Activated CD4-positive, alpha-beta T cell treated with anti-CD3 and anti-CD28 coated beads, Interleukin-2, amount 50 U/mL, for 24 hours (primary cell): ENCODE results near the gene TNFSF9.

Experiments used
- DNase-seq, 2 donors: peaks; one replicate each; pipeline ENCODE4 v3.0.0-alpha.2; 2020; ENCODE audit warnings: low read depth in 1 of 2, low spot score in 1 of 2

TNFSF9 gene, protein sequence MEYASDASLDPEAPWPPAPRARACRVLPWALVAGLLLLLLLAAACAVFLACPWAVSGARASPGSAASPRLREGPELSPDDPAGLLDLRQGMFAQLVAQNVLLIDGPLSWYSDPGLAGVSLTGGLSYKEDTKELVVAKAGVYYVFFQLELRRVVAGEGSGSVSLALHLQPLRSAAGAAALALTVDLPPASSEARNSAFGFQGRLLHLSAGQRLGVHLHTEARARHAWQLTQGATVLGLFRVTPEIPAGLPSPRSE

GRCh38 chr19:6530386-6531162 is at the start of gene TNFSF9:
Gene TNFSF9, plus strand, starts transcription at chr19:6531026. Its CDS starts 11 bp downstream, at chr19:6531037.
- peak; percentile 72 to 75 for DNase-seq

DNA sequence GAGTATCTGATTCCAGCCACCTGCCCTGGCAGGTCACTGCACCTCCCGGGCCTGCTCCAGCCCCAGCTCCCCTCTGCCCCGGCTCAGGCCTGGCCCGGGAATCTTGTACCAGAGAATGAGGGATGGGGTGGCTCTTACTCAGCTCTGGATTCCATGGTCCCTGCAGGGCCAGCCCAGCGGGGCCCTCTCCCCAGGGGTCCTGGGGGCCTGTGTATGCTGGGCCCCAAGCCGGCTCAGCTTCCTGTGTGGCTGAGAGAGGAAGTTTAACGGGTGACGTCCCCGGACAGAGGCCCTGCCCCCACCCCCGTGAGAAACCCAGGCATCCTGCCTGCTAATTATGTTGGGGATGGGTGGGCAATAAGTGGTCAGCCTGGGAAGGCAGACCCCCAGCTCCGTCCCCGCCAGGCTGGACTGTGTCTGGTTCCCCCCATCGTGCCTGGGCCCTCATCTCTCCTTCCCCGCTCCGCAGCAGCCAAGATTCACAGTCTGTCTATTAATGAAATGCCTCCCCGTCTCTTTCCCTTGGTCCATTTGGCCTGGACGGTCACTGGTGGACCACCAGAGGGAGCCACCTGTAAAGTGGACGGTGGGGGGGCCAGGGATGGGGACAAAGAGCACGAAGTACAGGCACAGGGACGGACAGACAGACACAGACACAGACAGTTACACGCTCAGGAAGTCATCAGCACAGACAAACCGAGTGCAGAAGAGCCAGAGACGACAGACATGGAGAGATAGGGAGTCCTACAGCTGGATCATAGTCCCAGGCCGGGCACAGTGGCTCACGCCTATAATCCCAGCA is 49.1 kb upstream of the TNFSF9 start, which contains the start of gene DENND1C:
TSS of gene DENND1C (minus strand) at position 247 of the 802 bp plus-strand sequence. CDS start at position 155, 92 bp downstream.
- DNase-seq, result peak; percentile 45 to 59

GRCh38 chr19:6482343-6482686 is 48.5 kb upstream of the TNFSF9 start:
- no peak for DNase-seq

DNA sequence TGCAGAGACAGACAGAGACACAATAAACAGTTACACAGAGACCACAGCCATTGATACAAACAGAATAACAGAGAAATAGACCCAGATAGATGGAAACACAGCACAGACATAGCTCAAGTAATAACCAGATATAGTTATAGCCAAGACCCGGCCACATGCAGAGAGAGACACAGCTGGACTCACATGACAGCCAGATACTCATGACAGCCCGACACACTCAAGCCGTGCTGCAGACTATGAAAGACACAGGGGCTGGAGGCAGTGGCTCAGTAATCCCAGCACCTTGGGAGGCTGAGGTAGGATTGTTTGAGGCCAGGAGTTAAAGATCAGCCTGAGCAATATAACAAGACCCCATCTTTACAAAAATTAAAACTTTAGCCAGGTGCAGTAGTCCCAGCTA is 47.6 kb upstream of the TNFSF9 start:
- DNase-seq, result no peak

- no peak for DNase-seq
Measured at GRCh38 chr19:6484230-6484629, 46.6 kb upstream of the TNFSF9 start.

DNA sequence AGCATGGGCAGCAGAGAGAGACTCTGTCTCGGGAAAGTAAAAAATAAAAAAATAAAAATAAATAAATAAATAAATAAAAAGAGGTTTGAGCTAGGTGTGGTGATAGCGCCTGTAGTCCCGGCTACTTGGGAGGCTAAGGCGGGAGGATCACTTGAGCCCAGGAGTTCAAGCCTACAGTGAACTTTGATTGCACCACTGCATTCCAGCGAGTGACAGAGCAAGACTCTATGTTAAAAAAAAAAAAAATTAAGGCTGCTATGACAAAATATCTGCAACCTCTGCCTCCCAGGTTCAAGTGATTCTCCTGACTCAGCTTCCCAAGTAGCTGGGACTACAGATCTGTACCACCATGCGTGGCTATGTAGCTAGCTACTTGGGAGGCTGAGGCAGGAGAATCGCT is 46.0 kb upstream of the TNFSF9 start:
- no peak for DNase-seq

GRCh38 chr19:6489278-6490061 is 41.4 kb upstream of the TNFSF9 start:
- no peak for DNase-seq

DNA sequence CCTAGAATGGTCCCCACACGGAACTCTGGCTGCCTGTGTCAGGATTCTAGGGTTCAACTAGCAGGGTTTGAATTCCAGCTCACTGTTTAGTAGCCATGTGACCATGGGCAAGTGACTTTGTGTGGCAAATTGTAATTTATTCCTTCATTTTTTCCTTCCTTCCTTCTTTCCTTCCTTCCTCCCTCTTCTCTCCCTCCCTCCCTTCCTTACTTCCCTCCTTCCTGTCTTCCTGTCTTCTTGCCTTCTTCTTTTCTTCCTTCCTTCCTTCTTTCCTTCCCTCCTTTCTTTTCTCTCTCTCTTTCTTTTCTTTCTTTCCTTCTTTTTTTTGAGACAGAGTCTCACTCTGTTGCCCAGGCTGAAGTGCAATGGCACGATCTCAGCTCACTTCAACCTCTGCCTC is 40.7 kb upstream of the TNFSF9 start:
- no peak for DNase-seq

DNA sequence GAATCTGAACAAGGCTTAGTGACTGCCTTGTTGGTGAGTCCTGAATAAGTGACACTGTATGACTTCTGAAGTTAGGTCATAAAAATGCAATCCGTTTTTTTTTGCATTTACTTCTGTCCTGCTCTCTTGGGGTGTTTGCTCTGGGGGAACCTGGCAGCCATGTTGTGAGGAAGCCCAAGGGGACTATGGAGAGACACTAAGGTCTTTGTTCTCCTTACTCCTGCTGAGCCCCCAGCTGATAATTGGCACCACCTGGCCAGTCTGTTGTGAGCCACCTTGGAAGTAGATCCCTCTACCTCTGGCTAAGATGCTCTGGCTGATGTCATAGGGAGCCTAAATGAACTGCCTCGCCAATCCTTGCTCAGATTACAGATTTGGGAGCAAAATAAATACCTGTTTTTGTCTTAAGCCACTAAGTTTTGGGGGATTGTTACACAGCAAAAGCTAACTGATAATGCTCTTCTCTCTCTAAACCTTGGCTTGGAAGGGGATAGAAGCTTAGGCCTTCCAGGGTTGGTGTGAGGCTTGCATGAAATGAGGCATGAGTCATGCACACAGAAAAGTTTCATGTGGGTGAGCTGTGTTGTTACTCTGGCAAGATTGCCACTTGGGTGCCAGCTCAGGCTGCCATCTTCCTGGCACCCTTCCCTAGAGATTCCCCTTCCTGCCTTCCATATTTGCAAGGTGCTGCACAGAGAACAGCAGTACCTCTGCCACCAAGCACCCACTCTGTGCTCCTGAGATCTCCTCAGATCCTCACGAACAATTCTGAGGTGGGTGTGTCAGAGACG is 38.8 kb upstream of the TNFSF9 start:
- DNase-seq, result no peak

DNA sequence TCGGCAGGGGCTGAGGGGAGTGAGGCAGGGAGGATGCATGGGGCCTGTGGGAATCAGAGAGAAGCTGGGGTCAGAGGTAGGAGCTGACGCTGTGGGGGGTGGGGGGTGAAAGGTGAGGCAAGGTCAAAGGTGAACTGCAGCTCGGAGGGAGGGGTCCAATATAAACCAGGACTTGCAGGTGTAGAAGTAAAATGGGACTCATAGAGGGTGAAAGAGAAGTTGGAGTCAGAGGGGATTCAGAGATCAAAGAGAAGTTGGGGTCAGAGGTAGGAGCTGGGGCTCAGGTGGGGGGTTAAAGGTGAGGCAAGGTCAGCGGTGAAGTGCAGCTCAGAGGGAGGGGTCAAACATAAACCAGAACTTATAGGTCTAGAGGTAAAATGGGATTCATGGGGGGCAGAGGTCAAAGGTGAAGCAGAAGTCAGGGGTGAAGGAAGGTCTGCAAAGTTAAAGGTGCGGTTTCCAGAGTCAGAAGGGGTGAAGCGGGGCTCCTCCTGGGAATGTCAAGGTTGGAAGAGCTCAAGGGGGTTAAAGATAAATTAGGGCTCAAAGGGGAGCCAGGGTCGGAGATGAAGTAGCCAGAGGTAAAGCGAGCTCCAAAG is 36.3 kb upstream of the TNFSF9 start:
- DNase-seq, result no peak

DNA sequence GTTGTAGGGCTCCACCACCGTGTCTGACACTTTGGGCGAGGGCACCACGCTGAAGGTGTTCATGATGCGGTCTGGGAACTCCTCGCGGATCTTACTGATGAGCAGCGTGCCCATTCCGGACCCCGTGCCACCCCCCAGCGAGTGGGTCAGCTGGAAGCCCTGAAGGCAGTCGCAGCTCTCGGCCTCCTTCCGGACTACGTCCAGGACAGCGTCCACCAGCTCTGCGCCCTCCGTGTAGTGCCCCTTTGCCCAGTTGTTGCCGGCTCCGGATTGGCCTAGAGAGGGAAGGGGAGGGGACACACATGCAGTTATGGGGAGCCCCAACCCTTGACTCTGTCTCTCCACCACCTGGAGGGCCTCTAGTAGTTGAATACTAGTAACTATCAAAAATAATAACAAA is 34.9 kb upstream of the TNFSF9 start:
- DNase-seq, result no peak

GRCh38 chr19:6498294-6499036 is 32.4 kb upstream of the TNFSF9 start:
- no peak for DNase-seq

DNA sequence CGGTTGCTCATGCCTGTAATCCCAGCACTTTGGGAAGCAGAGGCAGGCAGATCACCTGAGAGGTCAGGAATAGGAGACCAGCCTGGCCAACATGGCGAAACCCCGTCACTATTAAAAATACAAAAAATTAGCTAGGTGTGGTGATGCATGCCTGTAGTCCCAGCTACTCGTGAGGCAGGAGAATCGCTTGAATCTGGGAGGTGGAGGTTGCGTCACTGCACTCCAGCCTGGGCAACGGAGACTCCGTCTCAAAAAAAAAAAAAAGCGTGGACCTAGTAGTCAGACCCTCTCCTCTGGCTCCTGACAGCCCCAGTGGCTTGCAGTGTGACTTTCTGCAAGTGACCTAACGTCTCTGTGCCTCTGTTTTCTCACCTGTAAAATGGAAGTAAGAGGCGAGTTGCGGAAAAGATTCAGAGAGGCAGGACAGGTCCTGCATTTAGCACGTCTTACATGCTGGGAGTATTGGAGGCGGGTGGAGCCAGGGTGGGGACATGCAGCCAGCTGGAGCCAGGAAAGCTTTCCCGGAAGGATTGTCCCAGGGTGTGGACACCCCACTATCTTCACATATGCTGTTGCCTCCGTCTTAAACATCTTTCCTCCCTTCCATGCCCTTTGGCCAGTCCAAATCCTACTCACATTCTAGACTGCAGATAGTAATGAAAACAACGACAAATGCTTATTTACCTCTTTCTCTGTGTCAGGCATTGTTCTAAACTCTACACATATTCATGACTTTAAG is 31.6 kb upstream of the TNFSF9 start:
- DNase-seq, result no peak

DNA sequence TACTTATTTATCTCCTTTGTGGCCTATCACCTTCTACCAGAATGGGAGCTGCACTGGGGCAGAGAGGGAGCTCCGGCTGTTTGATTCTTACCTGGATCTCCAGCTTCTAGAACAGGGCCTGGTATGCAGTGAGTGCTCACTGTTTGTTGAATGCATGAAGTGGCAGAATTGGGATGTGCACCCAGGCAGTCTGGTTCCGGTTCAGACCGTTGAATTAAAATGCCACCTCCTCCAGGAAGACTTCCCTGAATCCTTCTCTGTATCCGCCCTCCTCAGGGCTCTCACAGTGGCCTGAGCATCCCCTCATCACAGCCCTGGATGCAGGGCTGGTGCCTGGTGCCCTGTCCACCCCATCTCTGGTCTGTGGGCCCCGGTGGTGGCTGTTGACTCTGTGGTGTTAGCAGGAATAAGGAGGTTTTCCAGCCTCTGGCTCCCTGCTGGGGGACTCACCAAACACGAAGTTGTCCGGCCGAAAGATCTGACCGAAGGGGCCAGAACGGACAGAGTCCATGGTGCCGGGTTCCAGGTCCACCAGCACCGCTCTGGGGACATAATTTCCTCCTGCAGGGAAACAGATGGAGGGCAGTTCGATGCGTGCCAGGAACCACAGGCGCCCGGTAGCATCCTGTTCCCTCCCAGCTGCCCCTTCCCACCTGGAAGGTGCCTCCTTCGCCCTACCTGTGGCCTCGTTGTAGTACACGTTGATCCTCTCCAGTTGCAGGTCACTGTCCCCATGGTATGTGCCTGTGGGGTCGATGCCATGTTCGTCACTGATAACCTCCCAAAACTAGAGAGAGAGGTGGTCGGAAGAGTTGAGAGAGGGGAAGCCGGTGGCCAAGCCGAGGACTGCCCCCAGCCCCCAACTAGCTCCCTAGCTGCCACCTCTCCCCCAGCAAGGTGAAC is 29.7 kb upstream of the TNFSF9 start:
- no peak for DNase-seq

GRCh38 chr19:6501740-6502648 is 28.8 kb upstream of the TNFSF9 start, which contains the start of gene TUBB4A:
Gene TUBB4A, minus strand, starts transcription at chr19:6502309. Its CDS starts 97 bp downstream, at chr19:6502212.
- DNase-seq, result no peak
